Measurements from ENCODE around the gene TBC1D22A.

The TBC1D22A gene

GRCh38 chr22:46800102-46800857, 37.8 kb downstream of the TBC1D22A start:
- H3K27ac ChIP-seq (ENCODE audit: insufficient read depth, low read length, poor library complexity, severe bottlenecking), result no peak overlapping the region
- H3K4me1 ChIP-seq (ENCODE audit: control insufficient read depth, insufficient read depth, low read length, poor library complexity, severe bottlenecking), result peaks cover 8% of the 10 kb centered on the region
- no peak overlapping the region for H3K4me3 ChIP-seq (ENCODE audit: insufficient read depth, low read depth, low read length, poor library complexity, severe bottlenecking)
- DNase-seq, result no peak
- H3K27me3 ChIP-seq (replicated peaks; ENCODE audit: control insufficient read depth, insufficient read depth, low read length, poor library complexity, severe bottlenecking), result no peaks in the 10 kb centered on the region
- H3K36me3 ChIP-seq (ENCODE audit: control insufficient read depth, insufficient read depth, low read length), result peaks cover 51% of the 10 kb centered on the region
- no peaks in the 10 kb centered on the region for H3K9me3 ChIP-seq (ENCODE audit: control insufficient read depth, low read length)

GRCh38 chr22:46801331-46801811, 38.9 kb downstream of the TBC1D22A start:
- peaks cover 8% of the 10 kb centered on the region for H3K4me1 ChIP-seq (ENCODE audit: control insufficient read depth, insufficient read depth, low read length, poor library complexity, severe bottlenecking)
- H3K4me3 ChIP-seq (ENCODE audit: insufficient read depth, low read depth, low read length, poor library complexity, severe bottlenecking), result no peak overlapping the region
- no peak overlapping the region for H3K27ac ChIP-seq (ENCODE audit: insufficient read depth, low read length, poor library complexity, severe bottlenecking)
- H3K9me3 ChIP-seq (ENCODE audit: control insufficient read depth, low read length), result no peaks in the 10 kb centered on the region
- H3K36me3 ChIP-seq (ENCODE audit: control insufficient read depth, insufficient read depth, low read length), result peaks cover 41% of the 10 kb centered on the region
- no peaks in the 10 kb centered on the region for H3K27me3 ChIP-seq (replicated peaks; ENCODE audit: control insufficient read depth, insufficient read depth, low read length, poor library complexity, severe bottlenecking)
- DNase-seq, result no peak

- Histone ChIP-seq H3K27me3 (replicated peaks; ENCODE audit: control insufficient read depth, insufficient read depth, low read length, poor library complexity, severe bottlenecking) (no peaks in the 10 kb centered on the region), H3K4me1 (ENCODE audit: control insufficient read depth, insufficient read depth, low read length, poor library complexity, severe bottlenecking) (peaks cover 14% of the 10 kb centered on the region), H3K27ac (ENCODE audit: insufficient read depth, low read length, poor library complexity, severe bottlenecking) (no peak overlapping the region), H3K4me3 (ENCODE audit: insufficient read depth, low read depth, low read length, poor library complexity, severe bottlenecking) (no peak overlapping the region), H3K9me3 (ENCODE audit: control insufficient read depth, low read length) (no peaks in the 10 kb centered on the region), H3K36me3 (ENCODE audit: control insufficient read depth, insufficient read depth, low read length) (peaks cover 39% of the 10 kb centered on the region)
- DNase-seq, result no peak
Measured at GRCh38 chr22:46801826-46802607, 39.6 kb downstream of the TBC1D22A start.

GRCh38 chr22:46802608-46803027, 40.2 kb downstream of the TBC1D22A start:
- no peak overlapping the region for H3K4me3 ChIP-seq (ENCODE audit: insufficient read depth, low read depth, low read length, poor library complexity, severe bottlenecking)
- H3K27me3 ChIP-seq (replicated peaks; ENCODE audit: control insufficient read depth, insufficient read depth, low read length, poor library complexity, severe bottlenecking), result no peaks in the 10 kb centered on the region
- H3K27ac ChIP-seq (ENCODE audit: insufficient read depth, low read length, poor library complexity, severe bottlenecking), result no peak overlapping the region
- H3K9me3 ChIP-seq (ENCODE audit: control insufficient read depth, low read length), result no peaks in the 10 kb centered on the region
- DNase-seq, result no peak
- peaks cover 33% of the 10 kb centered on the region for H3K36me3 ChIP-seq (ENCODE audit: control insufficient read depth, insufficient read depth, low read length)
- peaks cover 15% of the 10 kb centered on the region for H3K4me1 ChIP-seq (ENCODE audit: control insufficient read depth, insufficient read depth, low read length, poor library complexity, severe bottlenecking)

- peaks cover 27% of the 10 kb centered on the region for H3K36me3 ChIP-seq (ENCODE audit: control insufficient read depth, insufficient read depth, low read length)
- H3K27ac ChIP-seq (ENCODE audit: insufficient read depth, low read length, poor library complexity, severe bottlenecking), result no peak overlapping the region
Measured at GRCh38 chr22:46803031-46803880, 40.8 kb downstream of the TBC1D22A start.

GRCh38 chr22:46803936-46804335, 41.5 kb downstream of the TBC1D22A start:
- no peak for DNase-seq
- Histone ChIP-seq H3K4me1 (ENCODE audit: control insufficient read depth, insufficient read depth, low read length, poor library complexity, severe bottlenecking) (peaks cover 15% of the 10 kb centered on the region), H3K4me3 (ENCODE audit: insufficient read depth, low read depth, low read length, poor library complexity, severe bottlenecking) (no peak overlapping the region), H3K27ac (ENCODE audit: insufficient read depth, low read length, poor library complexity, severe bottlenecking) (no peak overlapping the region), H3K36me3 (ENCODE audit: control insufficient read depth, insufficient read depth, low read length) (peaks cover 24% of the 10 kb centered on the region), H3K27me3 (replicated peaks; ENCODE audit: control insufficient read depth, insufficient read depth, low read length, poor library complexity, severe bottlenecking) (no peaks in the 10 kb centered on the region), H3K9me3 (ENCODE audit: control insufficient read depth, low read length) (no peaks in the 10 kb centered on the region)

More at GRCh38 chr22:46803031-46803880, 40.8 kb downstream of the TBC1D22A start:
- Histone ChIP-seq H3K27me3 (replicated peaks; ENCODE audit: control insufficient read depth, insufficient read depth, low read length, poor library complexity, severe bottlenecking) (no peaks in the 10 kb centered on the region), H3K4me1 (ENCODE audit: control insufficient read depth, insufficient read depth, low read length, poor library complexity, severe bottlenecking) (peaks cover 15% of the 10 kb centered on the region), H3K9me3 (ENCODE audit: control insufficient read depth, low read length) (no peaks in the 10 kb centered on the region), H3K4me3 (ENCODE audit: insufficient read depth, low read depth, low read length, poor library complexity, severe bottlenecking) (no peak overlapping the region)
- DNase-seq, result peak; percentile 52 to 65 (median 63)

GRCh38 chr22:46806794-46807193, 44.3 kb downstream of the TBC1D22A start:
- no peak overlapping the region for H3K4me3 ChIP-seq (ENCODE audit: insufficient read depth, low read depth, low read length, poor library complexity, severe bottlenecking)
- no peaks in the 10 kb centered on the region for H3K27me3 ChIP-seq (replicated peaks; ENCODE audit: control insufficient read depth, insufficient read depth, low read length, poor library complexity, severe bottlenecking)
- H3K9me3 ChIP-seq (ENCODE audit: control insufficient read depth, low read length), result no peaks in the 10 kb centered on the region
- H3K4me1 ChIP-seq (ENCODE audit: control insufficient read depth, insufficient read depth, low read length, poor library complexity, severe bottlenecking), result peaks cover 15% of the 10 kb centered on the region
- peaks cover 6% of the 10 kb centered on the region for H3K36me3 ChIP-seq (ENCODE audit: control insufficient read depth, insufficient read depth, low read length)
- H3K27ac ChIP-seq (ENCODE audit: insufficient read depth, low read length, poor library complexity, severe bottlenecking), result no peak overlapping the region
- no peak for DNase-seq

GRCh38 chr22:46807458-46807857, 45.0 kb downstream of the TBC1D22A start:
- H3K27ac ChIP-seq (ENCODE audit: insufficient read depth, low read length, poor library complexity, severe bottlenecking), result no peak overlapping the region
- H3K27me3 ChIP-seq (replicated peaks; ENCODE audit: control insufficient read depth, insufficient read depth, low read length, poor library complexity, severe bottlenecking), result no peaks in the 10 kb centered on the region
- H3K4me1 ChIP-seq (ENCODE audit: control insufficient read depth, insufficient read depth, low read length, poor library complexity, severe bottlenecking), result peaks cover 15% of the 10 kb centered on the region
- H3K9me3 ChIP-seq (ENCODE audit: control insufficient read depth, low read length), result no peaks in the 10 kb centered on the region
- DNase-seq, result no peak
- H3K4me3 ChIP-seq (ENCODE audit: insufficient read depth, low read depth, low read length, poor library complexity, severe bottlenecking), result no peak overlapping the region
- peaks cover 4% of the 10 kb centered on the region for H3K36me3 ChIP-seq (ENCODE audit: control insufficient read depth, insufficient read depth, low read length)

GRCh38 chr22:46809153-46809885, 46.9 kb downstream of the TBC1D22A start:
- H3K9me3 ChIP-seq (ENCODE audit: control insufficient read depth, low read length), result no peaks in the 10 kb centered on the region
- no peak for DNase-seq
- no peak overlapping the region for H3K27ac ChIP-seq (ENCODE audit: insufficient read depth, low read length, poor library complexity, severe bottlenecking)
- peaks cover 7% of the 10 kb centered on the region for H3K4me1 ChIP-seq (ENCODE audit: control insufficient read depth, insufficient read depth, low read length, poor library complexity, severe bottlenecking)
- no peak overlapping the region for H3K4me3 ChIP-seq (ENCODE audit: insufficient read depth, low read depth, low read length, poor library complexity, severe bottlenecking)
- H3K27me3 ChIP-seq (replicated peaks; ENCODE audit: control insufficient read depth, insufficient read depth, low read length, poor library complexity, severe bottlenecking), result no peaks in the 10 kb centered on the region
- H3K36me3 ChIP-seq (ENCODE audit: control insufficient read depth, insufficient read depth, low read length), result peaks cover 10% of the 10 kb centered on the region

Data from effector memory CD4-positive, alpha-beta T cell (primary cell).